ENCODE measurements around the gene FOSL2.

DNA sequence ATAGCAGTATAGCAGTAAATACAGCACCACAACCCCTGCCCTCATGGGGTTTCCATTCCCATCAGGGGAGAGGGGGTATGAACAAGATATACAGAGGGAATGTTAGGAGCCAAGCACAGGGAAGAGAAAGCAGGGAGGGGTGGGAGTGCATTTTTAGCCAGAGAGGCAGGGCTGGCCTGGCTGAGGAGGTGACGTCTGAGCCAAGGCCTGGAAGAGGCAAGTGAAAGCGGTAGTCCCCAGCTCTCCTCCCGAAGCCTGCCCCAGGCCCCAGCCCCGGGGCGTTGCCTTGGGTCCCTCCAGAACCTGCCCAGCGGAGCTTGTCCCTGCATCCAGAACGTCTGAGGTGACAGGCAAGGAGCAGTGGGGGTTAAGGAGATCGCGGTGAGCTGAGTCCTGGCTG lies 45.1 kb upstream of the FOSL2 start:
- TF ChIP-seq RAD21 (IDR thresholded peaks at IDR 0.05; ENCODE audit: low read depth) (no peak), EP300 (IDR thresholded peaks at IDR 0.05; ENCODE audit: borderline replicate concordance) (no peak), YY1 (IDR thresholded peaks at IDR 0.05; ENCODE audit: low read depth) (no peak), EGR1 (IDR thresholded peaks at IDR 0.05) (no peak), NFIC (IDR thresholded peaks at IDR 0.05) (no peak), ZBTB7A (IDR thresholded peaks at IDR 0.05; ENCODE audit: low read depth) (no peak), FOXM1 (IDR thresholded peaks at IDR 0.05; ENCODE audit: borderline replicate concordance, low read depth) (no peak), TAF1 (IDR thresholded peaks at IDR 0.05; ENCODE audit: low read depth) (no peak)
